T-helper 22 cell (primary cell): ENCODE results near the gene SLC4A11.
"Not testable (repeated sequence)": the region's sequence is repeated elsewhere in the genome, so short reads cannot be mapped to it uniquely, and the experiment has no call there.

Experiments
- DNase-seq: peaks from one replicate; pipeline ENCODE4 v3.0.0-alpha.2; 2020; ENCODE audit warnings: low read depth

Gene SLC4A11

DNA sequence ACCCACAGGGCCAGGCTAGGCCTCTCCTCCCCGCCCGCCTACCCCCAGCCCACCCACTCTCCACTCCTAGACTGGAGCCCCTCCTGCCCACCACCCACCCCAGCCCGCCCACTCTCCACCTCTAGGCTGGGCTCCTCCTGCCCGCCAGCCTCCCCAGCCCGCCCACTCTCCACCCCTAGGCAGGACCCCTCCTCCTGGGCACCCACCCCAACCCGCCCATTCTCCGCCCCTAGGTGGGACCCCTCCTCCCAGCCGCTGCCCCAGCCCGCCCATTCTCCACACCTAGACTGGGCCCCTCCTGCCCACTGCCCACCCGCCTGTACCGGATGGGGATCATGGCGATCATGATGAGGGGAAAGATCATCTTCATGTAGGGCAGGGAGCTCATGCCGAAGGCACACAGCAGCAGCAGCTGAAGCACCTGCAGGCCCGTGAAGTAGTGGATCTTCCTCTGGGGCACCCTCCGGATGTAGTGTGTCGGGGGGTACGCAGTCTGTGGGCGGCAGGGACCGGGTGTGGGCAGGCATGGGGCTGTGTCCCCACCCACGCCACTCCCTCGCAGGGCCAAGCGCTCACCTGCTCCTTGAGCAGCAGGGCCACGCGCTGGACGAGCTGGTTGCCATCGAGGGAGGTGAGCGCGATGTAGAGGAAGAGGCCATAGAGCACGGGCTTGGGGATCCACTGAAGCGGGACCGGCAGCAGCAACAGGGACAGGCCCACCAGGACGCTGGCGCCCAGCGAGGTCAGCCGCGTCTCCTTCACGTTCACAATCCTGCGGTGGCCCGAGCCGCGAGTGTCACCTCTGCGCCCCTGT lies 10.8 kb downstream of the SLC4A11 start:
- no peak for DNase-seq

DNA sequence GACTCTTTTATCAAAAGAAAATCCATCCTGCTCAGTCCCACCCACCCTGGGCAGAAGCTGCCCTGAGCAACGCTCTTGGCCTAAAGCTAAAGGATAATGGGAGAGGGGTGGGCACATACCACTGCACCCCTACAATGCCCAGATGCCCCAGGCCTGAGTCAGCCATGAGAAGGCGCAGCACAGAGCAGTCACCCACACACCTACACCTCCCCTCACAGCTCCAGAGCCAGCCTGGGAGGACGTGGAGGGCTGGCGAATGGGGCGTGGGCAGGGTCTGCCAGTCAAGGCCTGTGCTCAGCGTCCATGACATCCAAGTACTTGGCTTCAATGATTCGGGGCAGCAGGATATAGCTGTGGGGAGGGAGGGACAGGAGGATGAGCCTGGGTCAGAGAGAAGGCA lies 11.5 kb downstream of the SLC4A11 start:
- no peak for DNase-seq

DNA sequence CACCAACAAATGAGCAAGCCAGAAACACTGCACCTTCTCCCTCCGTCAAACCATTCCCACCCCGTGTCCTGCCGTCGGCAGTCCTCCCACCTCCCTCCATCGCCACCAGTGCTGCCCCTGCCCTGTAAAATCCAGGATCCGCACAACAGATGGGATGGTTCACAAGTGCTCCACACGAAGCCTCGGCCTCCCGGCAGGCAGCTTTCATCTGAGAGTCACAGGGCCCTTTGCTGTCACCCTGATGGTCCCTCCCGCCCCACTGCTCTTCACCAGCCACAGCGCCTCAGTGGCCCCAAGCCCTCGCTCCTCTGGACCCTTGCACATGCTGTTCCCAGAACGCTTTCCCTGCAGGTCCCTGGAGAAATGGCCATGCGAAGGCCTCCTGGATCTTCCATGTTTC lies 12.1 kb downstream of the SLC4A11 start:
- DNase-seq = no peak

DNA sequence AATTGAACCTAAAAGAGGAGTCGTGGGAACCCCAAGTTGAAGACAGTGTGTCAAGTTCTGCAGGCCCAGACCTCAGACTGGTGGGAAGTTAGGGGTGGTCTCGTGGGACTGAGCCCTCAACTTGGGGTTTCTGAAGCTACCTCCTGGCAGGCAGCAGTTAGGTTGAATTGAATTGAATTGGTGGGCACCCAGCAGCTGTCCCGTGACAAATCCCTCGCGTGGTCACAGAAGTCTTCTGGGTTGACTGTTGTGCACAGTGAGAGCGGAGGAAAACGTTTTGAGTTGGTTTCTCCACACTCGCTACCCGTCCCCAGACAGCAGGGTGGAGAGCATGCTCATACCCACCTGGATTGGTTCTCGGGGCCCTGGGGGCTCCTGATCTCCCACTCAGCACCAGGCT lies 12.9 kb downstream of the SLC4A11 start:
- no peak for DNase-seq

DNA sequence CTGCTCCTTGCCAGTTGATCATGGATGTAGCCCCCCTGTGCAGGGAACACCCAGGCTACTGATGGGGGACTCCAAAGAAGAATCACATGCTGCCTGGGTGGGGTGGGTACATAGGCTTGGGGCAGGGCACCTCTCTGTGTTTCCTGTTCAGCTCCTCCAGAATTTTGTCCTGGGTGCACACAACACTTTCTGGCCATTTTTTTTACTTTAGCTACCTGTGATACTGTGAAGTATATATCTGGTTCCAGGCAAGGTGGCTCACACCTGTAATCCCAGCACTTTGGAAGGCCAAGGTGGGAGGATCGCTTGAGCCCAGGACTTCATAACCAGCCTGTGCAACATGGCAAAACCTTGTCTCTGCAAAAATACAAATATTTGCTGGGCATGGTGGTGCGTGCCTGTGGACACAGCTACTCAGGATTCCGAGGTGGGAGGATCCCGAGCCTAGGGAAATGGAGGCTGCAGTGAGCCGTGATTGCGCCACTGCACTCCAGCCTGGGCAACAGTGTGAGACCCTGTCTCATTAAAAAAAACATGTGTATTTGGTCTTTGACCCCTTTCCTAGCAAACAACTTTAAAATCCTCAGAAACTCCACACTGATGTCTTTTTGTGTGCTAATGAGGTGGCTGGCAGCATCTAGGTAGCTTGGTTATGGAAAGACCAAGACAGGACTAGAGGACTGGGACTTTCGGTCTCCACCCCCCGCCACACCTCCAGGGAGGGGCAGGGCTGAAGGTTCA lies 14.1 kb downstream of the SLC4A11 start:
- DNase-seq = no peak

DNA sequence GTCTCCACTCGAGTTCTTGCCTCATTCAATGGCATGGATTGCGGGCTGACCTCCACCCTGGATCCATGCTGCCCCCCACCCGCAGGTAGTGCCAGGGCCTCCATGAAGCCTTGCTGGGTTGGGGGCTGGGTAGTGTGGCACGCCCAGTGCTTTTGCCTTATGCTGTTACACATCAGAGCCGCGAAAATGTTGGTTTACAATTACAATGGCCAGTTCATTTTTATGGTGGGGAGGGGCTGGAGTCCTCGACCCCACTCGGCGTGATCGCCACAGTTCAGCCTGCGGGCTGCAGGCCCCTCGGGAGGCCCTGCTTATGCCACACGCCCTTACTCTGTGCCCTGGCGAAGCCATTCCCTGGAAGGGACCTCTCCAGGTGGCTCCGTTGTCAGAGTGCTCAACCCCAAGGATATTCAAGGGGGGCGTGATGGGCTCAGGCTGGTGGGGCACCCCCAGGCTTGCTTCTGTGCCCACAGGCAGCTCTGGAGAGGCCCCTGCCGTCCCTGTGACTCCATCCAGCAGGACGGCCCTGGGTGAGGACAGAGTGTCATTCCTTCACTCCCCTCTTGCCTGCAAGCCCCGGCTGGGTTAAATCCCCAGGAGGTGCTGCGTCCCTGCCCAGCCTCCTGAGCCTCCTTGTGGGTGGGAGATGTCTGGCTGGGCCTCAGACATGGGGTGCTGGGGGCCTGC lies 14.9 kb downstream of the SLC4A11 start:
- no peak for DNase-seq

DNA sequence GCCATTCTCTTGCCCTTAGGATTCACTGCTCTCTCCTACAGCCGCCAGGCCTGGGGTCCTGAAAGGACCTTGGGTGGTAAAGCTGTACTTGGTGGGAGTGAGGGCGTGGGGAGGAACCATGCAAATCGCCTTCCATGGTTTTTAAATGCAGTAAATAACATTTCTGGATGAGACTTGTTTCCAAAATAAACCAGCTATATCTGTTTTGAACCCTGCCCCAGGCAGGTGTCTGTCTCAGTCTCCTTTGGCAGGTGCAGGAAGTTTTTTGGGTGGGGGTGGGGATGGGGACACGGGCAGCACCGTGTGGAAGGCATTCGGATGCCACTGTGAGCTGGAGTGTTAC lies 15.4 kb downstream of the SLC4A11 start:
- no peak for DNase-seq

DNA sequence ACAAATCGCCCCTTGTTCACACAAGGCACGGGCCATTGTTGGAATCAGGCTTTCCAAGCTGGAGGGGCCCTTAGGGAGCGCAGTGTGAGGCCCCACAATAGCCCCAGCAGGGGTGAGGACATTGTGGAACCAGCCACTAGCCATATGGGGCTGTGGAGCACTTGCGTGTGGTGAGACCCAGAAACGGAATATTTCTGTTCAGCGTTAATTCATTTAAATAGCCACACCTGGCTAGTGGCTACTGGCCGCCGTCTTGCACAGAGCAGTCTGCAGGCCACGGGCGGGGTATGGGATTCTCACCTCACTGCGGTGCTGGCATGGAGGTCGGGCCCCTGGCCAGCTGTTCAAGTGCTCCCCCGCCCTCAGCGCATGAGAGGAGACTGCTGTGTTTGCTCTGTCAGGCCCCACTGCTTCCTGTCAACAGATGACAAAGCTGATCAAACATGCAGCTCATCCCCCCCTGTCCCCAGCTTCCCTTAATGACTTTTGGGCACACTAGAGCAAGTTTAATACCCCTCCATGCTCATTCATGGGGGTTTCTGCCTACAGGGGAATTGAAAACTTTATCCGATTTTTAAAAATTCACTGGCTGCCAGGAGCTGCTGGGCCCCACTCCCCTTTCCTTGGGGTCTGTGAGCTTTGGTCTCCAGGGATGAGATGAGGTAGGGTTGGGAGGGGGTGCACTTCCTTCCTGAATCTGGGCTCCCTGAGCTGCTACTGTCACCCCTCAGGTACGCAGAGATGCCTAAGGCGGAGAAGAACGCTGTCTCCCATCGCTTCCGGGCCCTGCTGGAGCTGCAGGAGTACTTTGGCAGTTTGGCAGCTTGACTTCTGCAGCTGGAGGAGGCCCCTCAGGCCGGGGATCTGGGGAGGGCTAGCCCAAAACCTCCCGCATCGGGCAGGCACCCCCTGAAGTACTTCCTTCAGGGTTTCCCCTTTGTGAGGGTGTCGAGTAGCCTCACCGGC lies 16.1 kb downstream of the SLC4A11 start:
- no peak for DNase-seq

DNA sequence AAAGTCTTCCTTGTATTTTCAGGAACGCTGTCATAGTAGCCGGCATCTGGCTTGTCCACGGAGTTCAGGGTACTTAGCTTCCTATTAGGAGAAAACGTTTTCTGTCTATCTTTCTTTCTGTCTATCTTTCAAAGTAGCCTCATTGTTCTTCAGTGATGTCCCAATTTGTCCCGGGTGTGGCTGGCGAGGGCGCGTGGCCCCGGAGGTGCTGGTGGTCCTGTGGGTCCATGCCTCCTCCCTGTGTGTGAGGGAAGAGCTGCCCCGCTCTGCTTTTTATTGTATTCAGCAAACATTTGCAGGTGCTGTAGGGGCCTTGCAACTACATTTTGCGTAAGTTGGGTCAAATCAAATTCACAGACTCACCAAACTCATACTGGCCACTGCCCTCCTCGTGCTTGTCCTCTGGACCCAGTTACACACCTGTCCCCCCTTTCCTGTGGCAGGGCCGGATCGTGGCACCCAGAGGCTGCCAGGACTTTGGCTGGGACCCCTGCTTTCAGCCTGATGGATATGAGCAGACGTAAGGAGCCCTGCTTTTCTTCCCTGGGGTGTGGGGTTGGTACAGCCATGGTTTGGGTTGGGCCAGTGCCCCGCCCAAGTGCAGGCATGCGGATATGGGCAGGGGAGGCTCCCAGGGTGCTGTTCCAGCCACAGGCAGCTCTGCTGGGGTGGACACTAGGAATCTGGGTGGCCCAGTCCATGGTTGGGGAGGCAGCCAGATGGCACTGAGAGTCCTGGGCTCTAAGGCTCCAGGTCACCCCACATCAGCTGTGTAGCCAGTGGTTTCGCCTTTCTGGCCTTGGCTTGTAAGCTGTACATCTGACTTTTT lies 17.4 kb downstream of the SLC4A11 start:
- no peak for DNase-seq

DNA sequence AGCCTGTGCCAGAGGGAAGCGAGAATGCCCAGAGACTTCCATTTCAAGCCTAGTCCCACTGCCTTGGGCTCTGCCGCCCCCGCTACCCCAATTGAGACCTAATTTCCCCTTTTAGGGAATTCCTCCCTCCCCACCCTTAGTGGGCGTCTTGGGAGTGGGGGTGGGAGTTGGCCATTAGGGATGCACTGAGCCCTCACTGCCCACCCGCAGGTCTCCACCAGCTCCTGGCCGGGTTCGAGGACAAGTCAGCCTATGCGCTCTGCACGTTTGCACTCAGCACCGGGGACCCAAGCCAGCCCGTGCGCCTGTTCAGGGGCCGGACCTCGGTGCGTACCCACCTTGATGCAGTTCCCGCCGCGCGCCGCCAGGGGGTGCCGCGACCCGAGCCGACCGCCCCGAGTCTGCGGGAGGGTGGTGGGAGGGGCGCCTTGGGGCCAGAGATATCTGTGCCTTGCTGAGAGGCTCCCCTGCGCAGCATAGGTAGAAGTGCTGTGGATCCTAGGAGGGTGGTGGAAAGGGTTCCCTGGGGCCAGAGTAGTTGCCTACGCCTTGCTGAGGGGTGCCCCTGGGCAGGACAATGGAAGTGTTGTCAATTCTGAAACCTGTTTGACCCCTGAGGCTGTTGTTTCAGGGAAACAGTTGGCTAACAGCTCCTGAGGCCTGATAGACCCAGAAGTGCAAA lies 20.5 kb downstream of the SLC4A11 start:
- peak; percentile 47 for DNase-seq

DNA sequence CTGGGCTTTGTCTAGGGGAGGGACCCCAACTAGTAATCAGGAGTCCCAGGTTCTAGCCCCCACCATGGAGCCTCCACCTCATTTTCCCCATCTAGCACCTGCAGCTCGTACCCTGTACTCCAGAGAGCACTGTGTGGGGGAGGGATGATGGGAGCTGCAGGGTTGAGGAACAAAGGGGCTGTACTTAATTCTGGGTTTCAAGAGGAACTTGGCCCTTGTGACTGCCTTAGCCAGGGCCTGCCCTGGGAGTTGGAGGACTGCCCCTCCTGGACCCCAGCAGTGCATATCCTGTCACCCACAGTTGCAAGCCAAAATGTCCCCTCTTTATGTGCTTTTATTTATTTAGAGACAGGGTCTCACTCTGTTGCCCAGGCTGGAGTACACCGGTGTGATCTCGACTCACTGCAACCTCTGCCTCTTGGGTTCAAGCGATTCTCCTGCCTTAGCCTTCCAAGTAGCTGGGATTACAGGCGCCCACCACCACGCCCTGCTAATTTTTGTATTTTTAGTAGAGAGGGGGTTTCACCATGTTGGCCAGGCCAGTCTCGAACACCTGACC lies 23.6 kb downstream of the SLC4A11 start:
- not testable (repeated sequence) for DNase-seq

DNA sequence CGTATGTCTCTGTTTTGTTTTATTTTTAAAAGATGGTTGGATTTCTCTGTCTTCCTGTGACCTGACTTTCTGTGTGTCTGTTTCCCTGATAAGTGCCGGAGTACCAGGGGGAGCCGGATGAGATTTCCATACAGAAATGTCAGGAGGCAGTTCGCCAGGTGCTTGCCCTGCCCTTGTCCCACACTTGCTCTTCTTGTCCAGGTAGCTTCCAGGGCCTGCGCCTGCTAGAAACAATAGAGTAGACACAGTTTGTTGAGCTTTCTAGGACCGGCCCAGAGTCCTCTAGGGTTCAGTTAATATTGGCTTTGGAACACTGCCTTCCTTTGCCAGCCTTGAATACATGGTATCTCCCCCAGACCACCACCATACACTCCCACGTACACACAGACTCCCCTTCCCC lies 25.8 kb downstream of the SLC4A11 start:
- no peak for DNase-seq

DNA sequence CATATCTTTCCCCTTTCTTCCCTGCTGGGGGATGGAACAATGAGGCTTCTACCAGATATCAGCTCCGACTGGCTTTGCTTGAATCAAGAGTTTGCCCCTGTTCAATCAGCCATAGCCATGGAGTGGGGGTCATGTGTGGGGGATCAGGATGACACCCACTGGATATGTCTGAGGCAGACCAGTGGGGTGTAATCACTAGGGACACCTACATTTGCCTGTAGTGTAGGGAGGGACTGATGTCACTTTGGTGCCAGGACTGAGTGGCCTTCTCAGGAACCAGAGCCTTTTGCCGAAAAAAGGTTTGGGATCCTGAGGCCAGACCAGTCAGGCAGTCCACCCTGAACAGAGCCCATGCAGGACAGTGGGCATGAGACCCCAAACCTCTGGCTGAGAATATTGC lies 28.6 kb downstream of the SLC4A11 start:
- no peak for DNase-seq

DNA sequence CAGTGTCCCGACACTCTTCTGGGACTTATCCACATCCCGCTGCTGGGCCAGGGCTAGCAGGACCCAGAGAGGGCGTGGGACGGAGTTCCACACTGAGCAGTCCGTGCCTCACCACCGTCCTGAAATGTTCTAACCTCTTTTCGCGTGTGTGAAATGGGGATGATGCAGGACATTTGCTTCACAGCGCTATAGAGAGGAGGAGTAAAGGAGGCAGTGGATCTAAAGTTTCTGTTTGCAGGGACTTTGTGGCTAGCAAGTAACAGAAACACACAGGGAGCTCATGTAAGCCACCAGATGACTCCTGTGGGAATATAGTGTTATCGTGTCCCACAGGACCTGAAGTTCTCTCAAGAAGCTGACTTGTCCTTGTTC lies 29.1 kb downstream of the SLC4A11 start:
- no peak for DNase-seq

DNA sequence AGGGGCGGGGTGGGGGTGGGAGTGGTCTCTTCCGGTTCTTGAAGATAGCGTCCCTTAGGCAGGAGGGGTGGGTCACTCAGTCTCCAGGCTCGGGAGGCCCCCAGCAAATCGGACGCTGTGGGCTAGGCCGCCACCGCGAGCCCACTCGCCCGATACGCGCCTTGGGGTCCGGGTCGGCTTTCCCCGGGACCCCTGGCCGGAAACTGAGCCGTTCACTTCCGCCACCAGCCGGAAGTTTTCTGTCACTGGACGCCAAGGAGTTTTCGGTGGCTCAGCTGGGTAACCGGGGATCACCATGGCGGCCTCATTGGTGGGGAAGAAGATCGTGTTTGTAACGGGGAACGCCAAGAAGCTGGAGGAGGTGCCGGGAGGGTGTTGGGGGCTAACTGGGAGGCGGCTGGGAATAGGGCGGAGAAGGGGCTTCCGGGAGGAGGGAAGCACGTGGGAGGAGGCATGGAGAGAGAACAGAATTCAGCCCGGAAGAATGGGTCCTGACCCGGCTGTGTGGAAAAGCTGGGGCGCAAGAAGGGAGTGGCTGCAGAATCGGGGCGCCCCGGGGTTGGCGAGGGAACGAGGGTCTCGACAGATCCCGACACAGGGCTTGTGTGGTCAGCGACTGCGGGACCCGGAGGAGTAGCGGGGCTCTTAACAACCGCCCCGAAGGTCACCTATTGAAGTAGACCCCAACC lies 29.6 kb downstream of the SLC4A11 start, which contains the start of gene ITPA:
TSS of gene ITPA (plus strand) at position 242 of the 689 bp plus-strand sequence. CDS start at position 296, 54 bp downstream.
- DNase-seq = peak; percentile 42

DNA sequence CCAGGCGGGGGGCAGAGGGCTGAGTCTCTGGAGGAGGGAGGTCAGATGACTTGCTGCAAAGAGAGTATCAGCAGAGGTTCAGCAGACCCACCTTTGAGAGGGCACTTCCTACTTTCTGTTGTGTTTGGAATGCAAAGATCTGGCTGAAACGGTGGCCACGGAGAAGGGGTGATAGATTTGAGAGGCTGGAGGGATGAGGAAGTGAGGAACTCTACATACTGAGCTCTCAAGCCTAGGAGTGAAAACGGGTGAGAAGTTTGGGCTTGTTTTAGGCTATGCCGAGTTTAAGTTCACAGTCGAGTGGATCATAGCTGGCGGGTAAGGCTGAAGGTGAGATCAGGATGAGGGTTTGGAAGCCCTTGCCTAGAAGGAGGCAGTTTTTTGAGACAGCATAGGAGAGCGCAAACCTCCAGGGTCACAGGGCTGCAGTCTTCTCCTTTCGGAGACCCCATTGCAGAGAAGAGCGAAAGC lies 30.2 kb downstream of the SLC4A11 start:
- no peak for DNase-seq

DNA sequence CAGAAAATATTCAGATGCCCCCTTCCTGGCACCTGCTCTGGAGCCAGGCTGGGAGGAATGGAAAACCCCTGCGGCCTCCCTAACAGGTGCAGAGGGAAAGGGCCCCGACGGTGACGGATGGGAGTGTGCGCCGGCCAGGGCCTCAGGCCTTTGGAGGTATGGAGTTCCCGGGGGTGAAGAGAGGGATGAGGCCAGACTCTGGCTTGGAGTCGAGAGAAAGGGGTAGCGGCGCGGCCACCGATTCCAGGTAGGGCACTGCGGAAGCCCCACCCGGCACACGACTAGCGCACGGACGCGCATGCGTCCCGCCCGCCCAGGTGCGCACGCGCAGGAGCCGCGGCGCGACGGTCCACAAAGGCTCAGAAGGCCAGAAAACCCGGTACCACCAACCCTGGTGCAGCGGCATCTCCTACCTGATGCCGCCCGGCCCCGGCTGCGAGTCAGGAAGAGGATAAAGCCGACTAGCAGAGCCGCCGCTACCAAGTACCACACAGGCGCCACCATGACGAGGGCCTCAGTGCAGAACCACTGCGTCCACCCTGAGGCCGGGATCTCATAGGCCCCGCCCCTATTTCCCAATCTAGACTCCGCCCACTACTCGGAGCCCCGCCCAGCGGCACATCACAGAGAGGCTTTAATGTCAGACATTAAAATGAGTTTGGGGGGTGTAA lies 34.7 kb downstream of the SLC4A11 start, which contains the start of gene DDRGK1:
TSS of gene DDRGK1 (minus strand) at position 559 of the 671 bp plus-strand sequence. CDS start at position 504, 55 bp downstream.
- peak; percentile 71 for DNase-seq

DNA sequence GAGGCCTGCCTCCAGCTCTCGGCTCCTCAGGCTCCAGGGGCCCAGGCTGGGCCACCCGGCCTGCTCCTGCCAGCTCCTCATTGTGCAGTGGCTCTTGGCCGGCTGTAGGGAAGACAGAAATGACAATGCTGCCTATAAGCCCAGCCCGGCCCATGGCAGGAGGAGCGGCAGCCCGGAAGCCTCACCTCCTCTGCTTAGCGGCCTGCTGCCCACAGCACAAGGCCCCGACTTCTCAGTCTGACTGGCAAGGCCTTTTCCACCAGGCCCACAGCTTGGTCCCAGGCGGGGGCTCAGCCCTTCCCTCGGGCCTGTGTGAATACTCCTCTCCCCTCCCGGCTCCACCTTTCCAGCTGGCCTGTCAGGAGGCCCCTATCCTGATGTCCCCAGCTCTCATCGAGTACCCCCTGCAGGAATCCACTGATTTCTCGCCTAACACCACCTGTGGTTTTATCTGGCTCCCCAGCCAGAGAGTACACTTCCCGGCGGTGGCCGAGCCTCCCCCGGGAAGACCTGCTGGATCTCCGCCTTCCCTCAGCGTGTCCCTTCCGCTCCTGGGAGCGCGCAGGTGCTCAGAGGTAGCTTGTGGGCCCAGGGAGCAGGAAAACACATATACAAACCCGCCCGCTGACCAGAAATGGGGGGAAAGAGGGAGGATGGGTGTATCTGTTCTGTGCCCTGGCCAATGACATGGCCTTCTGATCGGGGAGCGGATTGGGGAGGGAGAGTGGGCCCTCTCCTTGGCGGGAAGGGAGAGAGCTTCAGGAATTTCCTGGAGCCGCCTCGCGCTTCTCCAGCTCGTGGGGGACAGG lies 35.5 kb downstream of the SLC4A11 start:
- DNase-seq = peak; percentile 7
